WTC11 (cell line): Measurements from ENCODE around the gene SCGB1A1.

Experiments
- ATF1 ChIP-seq: sonication (generic); formaldehyde crosslinking; IDR thresholded peaks from 2 replicates; pipeline ENCODE4 v1.8.1; 2023; ENCODE audit warnings: mild to moderate bottlenecking, moderate library complexity, missing genetic modification reagents
- CTCF ChIP-seq: fragments of 200-600 bp; IDR thresholded peaks from 2 replicates; pipeline ENCODE4 v1.8.0; 2022; ENCODE audit warnings: antibody characterized with exemption

DNA sequence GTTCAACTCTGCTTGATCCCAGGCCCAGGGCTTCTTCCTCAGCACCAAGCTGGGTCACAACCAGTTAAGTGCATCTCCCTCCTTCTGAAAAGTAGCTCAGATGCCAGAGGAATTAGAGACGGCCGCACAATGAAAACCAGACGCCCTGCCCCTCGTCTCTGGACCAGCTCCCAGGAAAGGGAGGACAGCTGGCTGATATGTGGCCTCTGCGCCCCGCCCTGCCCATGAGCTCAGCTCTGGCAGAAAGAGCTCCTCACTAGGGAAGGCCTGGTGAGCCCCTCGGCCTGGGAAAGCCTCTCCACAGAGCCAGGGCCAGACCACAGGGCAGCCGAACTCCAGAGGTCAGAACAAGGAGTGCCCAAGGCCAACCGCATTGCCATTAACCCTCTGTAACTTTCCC is 18.1 kb upstream of the SCGB1A1 start:
- TF ChIP-seq CTCF (no peak), ATF1 (CRISPR knock-in tag) (no peak)
